GM08714 (cell line): Measurements from ENCODE around the gene ZFAND2B.

Experiments used
- H3K4me3 ChIP-seq: fragments of 200-500 bp; sonication (Bioruptor generic); 2 replicates; pipeline ENCODE4 v1.5.1; 2014; ENCODE audit warnings: mild to moderate bottlenecking, low read length, inconsistent platforms
- ZNF274 ChIP-seq: IDR thresholded peaks from 2 replicates; pipeline ENCODE4 v1.6.1; 2012; ENCODE audit warnings: mild to moderate bottlenecking, low read depth, low read length

Gene ZFAND2B

GRCh38 chr2:219218732-219219701, 12.4 kb downstream of the ZFAND2B start, which contains the start of gene ABCB6:
Gene ABCB6, minus strand, starts transcription at chr2:219218958. Its CDS starts 285 bp downstream, at chr2:219218673.
- TF ChIP-seq ZNF274, result no peak
- peak within 1 kb of the TSS; percentile 68; the same call in 1 of the 2 replicates for H3K4me3 ChIP-seq

- no peak for TF ChIP-seq ZNF274
- no peak overlapping the region for H3K4me3 ChIP-seq
Measured at GRCh38 chr2:219219784-219220532, 13.4 kb downstream of the ZFAND2B start.

- H3K4me3 ChIP-seq, result no peak overlapping the region
- TF ChIP-seq ZNF274, result no peak
Measured at GRCh38 chr2:219220652-219221402, 14.2 kb downstream of the ZFAND2B start.

GRCh38 chr2:219221957-219222518, 15.5 kb downstream of the ZFAND2B start:
- no peak overlapping the region for H3K4me3 ChIP-seq
- no peak for TF ChIP-seq ZNF274

GRCh38 chr2:219223831-219224610, 17.4 kb downstream of the ZFAND2B start:
- H3K4me3 ChIP-seq, result no peak overlapping the region
- no peak for TF ChIP-seq ZNF274

GRCh38 chr2:219225350-219225749, 18.8 kb downstream of the ZFAND2B start:
- no peak overlapping the region for H3K4me3 ChIP-seq
- no peak for TF ChIP-seq ZNF274

- no peak for TF ChIP-seq ZNF274
- peak overlapping the region; percentile 92 for H3K4me3 ChIP-seq
Measured at GRCh38 chr2:219228041-219228910, 21.7 kb downstream of the ZFAND2B start.

GRCh38 chr2:219228911-219229304, 22.3 kb downstream of the ZFAND2B start:
- peak overlapping the region; percentile 92 for H3K4me3 ChIP-seq
- TF ChIP-seq ZNF274, result no peak

GRCh38 chr2:219229305-219230058, 22.9 kb downstream of the ZFAND2B start, which contains the start of the genes ANKZF1 and ATG9A:
Gene ANKZF1, plus strand, starts transcription at chr2:219229806. Its CDS starts 452 bp downstream, at chr2:219230258.
Gene ATG9A, minus strand, starts transcription at chr2:219229636. Its CDS starts 1,612 bp downstream, at chr2:219228024.
- H3K4me3 ChIP-seq, result peak within 1 kb of the TSS; percentile 92
- TF ChIP-seq ZNF274, result no peak

GRCh38 chr2:219230059-219230540, 23.5 kb downstream of the ZFAND2B start:
- no peak for TF ChIP-seq ZNF274
- peak overlapping the region; percentile 64 for H3K4me3 ChIP-seq

GRCh38 chr2:219234331-219234730, 27.7 kb downstream of the ZFAND2B start:
- no peak for TF ChIP-seq ZNF274

More at GRCh38 chr2:219234331-219234730, 27.7 kb downstream of the ZFAND2B start:
- no peak overlapping the region for H3K4me3 ChIP-seq
